Stimulated activated CD8-positive, alpha-beta memory T cell treated with anti-CD3 and anti-CD28 coated beads, Interleukin-4, amount 100 ng/mL, for 48 hours (primary cell): ENCODE measurements around the gene DCAF6.
"Not testable (repeated sequence)": the region's sequence is repeated elsewhere in the genome, so short reads cannot be mapped to it uniquely, and the experiment has no call there.

Experiments
- DNase-seq: peaks from one replicate; pipeline ENCODE4 v3.0.0-alpha.2; 2020

DCAF6 gene

DNA sequence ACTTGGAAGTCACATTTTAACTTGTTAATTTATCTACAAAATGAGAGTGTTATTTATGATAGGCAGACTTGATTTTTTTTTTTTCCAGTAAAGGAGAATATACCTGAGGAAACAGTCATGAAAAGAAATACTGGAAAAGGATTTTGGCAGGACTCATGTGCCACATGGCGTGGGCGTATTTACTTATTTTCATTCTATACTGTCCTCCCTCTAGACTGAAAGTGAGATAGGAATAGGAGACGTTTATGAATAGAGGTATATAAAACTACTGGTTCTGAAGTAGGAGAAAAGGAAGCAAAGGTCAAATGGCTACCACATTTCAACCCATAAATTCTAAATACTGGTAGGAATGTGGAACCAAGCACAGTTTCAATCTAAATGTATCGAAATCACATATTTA, 95.1 kb downstream of the DCAF6 start:
- no peak for DNase-seq

DNA sequence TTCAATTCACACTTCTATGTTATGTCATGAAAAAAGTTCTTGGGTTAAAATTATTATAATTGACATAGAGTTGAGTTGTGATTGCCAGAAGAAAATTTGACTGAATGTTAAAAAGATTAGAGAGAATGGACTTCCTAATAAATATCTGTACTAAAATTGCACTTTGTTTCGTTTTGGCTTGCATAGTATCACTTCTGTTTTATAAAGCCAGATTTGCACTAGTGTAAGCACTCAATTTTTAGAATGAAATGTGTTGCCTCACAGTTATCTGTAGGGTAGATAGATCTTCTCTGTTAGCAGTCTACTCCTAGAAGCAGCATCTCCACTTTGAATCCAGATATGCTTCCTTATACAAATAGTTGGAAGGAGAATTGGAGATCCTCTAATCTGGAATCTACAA, 95.5 kb downstream of the DCAF6 start:
- no peak for DNase-seq

DNA sequence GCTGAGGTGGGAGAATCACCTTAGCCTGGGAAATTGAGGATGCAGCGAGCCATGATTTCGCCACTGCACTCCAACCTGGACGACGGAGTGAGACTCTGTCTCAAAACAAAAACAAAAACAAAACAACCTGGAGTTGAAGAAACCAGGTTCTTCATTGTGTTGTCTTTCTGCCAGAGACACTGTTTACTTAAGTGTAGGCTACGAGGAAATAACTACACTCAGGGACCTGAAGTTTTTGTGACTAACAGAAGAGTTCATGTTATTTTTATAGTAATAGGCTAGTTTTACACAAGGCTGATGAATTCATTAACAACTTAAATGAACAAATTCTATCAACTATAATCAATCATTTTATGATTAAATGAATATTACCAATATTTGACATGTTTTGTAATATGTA, 98.9 kb downstream of the DCAF6 start:
- no peak for DNase-seq

DNA sequence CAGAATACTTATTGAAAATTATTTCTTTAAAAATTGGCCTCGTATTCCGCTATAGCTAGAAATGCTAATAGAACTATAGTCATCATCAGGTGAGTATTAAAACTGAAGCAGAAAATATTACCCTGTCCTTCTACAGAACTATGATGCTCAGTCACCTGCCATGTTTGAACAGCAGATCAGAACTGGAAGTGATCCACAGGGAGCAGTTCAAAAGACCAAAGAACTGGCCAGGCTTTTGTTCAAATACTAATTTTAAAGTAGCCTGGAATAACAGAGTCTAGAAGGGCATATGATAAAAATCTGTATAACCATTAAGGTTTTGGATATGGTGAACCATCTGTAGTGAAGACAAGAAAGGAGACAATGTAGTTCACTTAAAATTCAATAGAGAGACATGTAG, 105.9 kb downstream of the DCAF6 start:
- no peak for DNase-seq

DNA sequence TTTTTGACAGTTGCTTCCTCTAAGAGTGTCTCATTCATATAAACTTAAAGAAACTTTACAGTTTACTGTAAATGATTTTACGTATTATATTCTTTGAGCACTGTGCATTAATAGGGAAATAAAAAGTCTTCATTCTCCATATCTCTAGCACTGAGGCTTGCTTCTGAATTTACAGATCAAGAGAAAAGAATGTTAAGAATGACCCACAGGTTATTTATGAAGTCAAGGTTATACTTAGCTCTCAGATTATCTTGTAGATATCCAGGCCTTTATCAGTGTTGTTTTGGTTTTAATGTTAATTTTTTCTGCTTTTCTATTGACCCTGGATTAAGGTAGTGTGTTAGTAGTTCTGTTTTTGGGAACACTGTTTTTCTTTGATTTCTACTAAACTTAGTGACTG, 108.8 kb downstream of the DCAF6 start:
- no peak for DNase-seq

DNA sequence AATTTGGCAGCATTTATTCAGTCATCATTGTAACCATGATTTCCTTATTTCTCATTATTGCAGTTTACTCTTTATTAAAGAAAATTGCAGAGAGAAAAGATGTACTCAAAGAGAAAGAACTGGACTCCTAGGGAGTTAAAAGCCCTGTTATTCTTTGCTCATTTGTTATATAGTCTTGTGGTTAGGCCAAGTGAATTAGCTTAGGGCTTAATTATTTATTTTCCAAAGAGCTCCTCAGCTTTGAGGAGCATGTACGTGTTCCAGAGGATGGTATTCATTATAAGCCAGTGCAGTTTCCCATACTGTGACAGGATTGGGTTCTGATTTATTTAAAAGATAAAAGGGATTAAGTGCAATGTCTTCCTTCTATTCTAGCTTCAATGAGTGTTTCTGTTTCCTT, 113.8 kb downstream of the DCAF6 start:
- DNase-seq = no peak

DNA sequence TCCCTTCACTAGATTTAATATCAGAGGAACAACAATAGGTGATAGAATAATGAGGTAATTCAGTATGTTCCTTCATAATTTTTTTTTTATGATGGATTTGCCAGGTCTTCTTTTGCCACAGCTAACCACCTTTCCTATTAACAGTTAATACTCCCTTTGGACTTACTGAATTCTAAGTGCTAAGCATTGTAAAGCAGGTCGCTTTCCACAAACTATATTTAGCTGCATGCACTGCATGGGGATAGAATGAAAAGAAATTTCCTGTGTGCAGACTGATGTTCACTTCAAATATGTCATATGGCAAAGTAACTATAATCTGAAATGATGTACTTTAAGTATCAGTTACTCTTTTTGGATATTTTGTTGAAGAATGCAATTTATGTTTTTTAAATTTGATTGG, 114.4 kb downstream of the DCAF6 start:
- no peak for DNase-seq

DNA sequence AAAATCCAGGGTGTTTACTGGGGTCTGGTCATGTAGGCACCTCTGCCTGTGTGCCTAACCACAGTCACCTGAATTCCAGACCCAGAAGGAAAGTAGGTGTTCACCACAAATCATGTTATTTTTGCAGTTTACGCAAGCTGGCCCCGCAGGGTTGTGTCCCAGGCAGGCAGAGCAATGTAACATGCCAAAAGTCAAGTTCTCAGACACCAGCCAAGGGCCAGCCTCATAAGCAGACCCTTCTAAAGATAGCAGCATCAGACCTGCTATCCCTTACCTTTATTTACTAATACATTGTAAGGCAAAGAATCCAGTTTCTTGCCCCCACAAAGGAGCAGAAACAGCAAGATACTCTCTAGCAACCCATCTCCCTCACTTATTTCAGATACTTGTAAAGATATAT, 117.2 kb downstream of the DCAF6 start:
- DNase-seq = no peak

DNA sequence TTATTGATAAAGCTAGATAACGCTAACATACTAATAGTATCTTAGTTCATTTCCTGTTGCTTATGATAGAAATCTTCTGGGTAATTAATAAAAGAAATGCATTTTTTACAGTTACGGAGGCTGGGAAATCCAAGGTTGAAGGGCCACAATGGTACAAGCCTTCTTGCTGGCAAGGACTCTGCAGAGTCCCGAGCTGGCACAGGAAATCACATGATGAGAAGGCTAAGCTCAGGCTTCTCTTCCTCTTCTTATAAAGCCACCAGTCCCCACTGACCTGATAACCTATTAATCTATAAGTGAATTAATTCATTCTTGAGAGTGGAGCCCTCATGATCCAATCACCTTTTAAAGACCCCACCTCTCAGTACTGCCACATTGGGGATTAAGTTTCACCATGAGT, 117.6 kb downstream of the DCAF6 start:
- DNase-seq = no peak

DNA sequence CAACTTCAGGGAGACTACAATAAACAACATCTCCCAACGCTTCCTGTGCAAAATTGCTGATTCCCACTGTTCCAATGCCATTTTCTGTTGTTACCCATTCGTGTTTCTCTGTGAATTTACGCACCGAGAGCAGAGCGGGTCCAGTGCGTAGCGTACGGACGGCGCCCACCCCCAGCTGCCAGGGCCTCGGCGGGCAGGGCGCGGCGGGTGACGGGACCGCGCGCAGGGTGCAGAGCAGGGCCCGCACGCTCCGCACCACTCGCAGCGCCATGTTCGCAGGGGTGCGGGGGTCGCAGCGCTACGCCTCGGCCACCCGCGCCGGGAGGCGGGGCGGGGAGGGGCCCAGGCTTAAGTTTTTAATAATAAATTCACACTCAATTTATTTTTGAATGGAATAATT, 119.7 kb downstream of the DCAF6 start:
- DNase-seq = not testable (repeated sequence)

DNA sequence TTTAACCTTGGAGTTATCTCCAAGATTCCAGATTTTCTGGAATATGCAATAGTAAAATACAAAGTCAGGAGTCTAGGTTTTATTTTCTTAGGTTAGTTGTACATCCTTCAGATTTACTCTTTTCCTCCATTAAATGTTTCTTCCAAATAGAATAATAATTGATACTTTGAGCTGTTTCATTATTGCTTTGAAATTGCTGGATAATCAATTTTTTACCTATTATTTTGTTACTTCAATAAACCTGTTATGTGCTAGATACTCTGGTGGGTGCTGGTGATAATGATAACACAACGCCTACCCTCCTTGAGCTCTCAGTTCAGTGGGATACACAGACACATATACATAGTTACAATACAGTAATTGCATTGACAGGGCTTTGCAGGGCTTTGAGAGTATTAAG, 120.9 kb downstream of the DCAF6 start:
- no peak for DNase-seq

DNA sequence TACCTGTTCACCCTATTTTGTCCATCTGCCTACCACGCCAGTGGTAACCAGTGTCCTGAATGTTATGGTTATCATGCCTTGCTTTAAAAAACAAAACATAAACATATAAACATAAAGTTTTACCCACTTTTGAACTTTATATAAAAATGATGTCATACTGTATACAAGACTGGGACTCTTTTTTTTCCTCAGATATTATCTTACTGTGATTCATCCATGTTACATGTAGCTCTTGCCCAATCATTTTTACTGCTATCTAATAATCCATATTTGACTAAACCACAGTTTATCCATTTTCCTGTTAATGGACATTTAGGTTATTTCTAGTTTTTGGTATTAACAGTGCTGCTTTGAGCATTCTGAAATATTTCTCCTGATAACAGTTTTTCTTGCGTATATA, 121.4 kb downstream of the DCAF6 start:
- no peak for DNase-seq

DNA sequence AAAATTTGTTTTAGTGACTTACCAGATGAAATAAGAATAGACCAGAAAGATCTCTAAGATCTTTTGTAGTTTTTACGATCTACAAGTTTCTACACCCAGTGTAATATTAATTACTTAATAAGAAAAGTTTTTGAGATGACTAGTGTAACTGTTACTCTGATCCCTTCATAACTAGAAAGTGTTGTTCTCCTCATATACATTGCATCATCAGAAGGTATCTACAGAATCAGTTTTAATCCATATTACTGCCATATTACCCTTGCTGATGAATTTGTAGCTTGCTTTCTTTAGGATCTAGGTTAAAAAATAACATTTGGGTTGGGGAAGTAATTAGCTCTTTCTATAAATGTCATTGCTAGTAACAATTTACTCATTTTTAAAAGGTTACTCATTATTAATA, 127.7 kb downstream of the DCAF6 start:
- no peak for DNase-seq

DNA sequence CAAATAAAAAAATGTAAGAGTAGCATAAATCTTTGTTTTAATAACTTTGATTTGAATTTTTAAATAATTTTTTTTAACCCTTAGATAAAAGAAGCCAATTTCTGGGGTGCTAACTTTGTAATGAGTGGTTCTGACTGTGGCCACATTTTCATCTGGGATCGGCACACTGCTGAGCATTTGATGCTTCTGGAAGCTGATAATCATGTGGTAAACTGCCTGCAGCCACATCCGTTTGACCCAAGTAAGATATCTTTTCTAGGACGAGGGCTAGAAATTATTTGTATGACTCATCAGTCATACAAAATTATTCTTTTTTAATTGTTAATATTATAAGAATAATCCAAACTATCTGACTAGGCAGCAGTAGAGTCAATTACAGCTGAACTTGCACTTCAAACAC, 129.0 kb downstream of the DCAF6 start:
- no peak for DNase-seq

DNA sequence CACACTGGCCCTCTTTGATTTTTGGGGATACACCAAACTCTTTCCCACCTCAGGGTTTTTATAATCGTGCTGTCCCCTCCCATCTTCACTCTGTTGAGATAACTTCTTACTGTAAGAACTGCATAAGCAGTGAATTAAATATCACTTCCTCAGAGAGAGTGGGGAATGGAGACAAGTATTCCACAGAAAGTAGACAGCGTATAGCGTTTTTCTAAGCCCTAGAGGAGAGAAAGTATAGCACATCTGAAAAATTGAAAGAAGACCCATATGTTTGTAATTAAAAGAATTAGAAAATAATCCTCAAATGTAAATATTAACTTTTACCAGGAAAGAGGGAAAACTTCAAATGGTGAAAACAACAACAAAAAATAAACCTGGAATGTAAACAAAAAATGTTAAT, 132.9 kb downstream of the DCAF6 start:
- DNase-seq = no peak

DNA sequence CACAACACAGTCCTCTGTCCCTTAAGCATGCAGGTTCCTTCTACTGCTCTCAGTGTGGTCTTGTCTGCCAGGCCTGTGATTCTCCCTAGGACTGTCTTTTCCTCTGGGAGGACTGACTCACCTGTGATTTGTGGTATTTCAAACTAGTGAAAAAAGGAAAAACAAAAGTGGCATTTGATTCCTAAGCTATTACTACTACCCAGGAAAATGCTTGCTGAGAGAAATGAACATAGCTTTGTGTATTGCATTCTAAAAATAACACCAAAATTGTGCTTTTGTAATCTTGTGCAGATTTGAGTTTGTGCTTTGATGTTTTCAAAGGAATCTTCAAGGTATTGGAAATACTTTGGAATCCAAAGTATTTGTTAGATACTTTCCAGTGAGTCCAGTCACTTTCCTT, 143.3 kb downstream of the DCAF6 start:
- no peak for DNase-seq

DNA sequence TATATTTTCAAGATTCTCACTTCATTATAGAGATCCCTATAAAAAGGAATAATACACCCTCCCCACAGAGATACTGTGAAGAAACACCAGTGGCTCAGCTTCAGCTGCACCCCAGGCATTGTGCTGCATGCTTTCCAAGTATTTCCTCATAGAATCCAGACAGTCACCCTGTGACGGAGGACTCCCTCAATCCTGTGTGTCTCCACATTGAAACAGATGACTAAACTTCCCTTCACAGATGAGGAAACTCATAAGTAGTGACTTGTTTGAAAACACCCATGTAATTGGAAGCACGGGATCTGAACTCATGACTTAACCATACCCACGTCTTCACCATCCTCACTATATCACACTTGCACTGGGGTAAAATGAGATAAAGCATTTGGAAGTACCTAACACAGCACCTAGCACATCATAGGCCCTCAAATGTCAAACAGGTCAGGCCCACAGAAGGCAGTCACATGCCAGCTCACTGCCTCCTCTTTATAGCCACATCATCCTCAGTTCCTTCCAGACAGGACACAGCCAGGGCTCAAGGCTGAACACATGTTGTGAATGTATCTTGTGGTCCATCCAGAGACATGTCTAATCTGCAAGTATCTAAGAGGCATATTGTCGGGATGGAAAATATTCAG, 145.0 kb downstream of the DCAF6 start:
- no peak for DNase-seq

DNA sequence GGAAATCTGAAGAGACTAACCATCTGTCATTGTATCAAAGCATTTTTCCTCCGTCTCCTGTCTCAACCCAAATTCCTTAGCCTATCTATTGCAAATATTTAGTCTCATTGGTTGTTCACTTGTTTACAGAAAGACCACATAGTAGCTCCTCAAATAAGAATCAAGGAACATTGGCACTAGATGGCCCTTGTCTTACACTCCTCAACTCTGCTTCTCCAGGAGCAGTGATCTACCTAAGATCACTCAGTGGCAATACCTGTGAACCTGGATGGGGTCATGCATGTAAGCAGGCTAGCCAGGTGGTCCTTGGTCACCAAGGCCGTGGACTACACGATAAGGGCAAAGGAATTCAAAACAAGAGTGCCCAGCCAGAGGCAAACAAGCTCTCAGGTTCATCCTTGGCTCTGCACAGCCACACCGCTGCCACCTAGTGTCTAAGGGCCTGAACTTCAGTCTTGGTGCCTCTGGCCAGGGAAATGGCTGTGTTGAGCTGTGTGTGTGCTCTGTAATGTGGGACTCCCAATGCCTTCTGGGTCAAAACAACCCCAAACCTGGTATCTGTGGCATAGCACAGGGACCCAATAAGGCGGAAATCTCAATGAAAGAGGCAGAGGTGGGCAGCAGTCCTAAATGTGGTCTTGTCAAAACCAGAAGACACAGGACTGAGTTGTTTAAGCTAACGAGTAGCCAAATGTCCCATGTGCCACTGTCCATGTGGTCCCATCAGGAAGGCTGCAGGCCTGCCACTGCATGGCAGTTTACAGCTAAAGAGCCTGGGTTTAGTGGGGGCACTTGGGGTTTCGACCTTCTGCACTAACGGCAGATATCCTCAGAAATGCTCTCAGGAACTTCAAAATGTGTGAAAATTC, 145.8 kb downstream of the DCAF6 start:
- peak; percentile 79 for DNase-seq

DNA sequence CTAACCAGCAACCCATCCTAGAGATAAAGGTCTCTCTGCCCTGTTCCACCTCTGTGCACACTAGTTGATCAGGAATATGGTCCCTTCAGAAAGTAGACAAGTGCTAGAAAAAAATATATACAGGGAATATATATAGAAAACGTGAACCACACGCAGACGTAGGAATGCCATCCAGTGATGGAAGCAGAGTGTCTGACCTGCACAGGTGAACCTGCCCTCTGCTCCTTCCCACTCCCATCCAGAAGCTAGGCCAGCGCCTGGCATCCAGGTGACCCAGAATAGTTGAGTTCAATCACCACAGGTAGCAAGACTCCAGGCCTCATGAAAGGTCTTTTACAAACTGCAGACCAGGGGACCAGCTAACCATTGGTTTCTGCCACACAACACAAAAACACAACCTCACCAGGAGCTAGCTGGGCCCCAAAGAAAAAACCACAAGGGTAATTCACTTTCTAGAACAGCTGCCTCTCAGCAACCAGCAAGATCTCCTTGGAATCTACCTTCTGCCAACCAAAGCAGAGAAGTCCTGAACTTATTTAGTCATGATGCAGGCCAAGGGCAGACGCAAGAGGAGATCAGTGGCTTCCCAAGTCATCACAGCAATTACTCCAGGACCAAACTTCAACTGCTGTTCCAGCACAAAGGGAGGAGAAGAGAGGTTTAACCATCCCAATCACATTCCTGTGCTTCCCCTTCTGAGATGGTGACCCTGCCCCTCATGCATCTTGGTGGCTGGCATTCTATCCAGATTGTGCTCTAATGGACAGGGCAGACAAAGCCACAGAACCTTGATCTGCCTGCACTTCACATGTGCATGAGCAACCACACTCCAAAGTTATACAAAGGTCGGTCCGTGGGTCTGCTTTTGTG, 147.2 kb downstream of the DCAF6 start:
- DNase-seq = no peak

DNA sequence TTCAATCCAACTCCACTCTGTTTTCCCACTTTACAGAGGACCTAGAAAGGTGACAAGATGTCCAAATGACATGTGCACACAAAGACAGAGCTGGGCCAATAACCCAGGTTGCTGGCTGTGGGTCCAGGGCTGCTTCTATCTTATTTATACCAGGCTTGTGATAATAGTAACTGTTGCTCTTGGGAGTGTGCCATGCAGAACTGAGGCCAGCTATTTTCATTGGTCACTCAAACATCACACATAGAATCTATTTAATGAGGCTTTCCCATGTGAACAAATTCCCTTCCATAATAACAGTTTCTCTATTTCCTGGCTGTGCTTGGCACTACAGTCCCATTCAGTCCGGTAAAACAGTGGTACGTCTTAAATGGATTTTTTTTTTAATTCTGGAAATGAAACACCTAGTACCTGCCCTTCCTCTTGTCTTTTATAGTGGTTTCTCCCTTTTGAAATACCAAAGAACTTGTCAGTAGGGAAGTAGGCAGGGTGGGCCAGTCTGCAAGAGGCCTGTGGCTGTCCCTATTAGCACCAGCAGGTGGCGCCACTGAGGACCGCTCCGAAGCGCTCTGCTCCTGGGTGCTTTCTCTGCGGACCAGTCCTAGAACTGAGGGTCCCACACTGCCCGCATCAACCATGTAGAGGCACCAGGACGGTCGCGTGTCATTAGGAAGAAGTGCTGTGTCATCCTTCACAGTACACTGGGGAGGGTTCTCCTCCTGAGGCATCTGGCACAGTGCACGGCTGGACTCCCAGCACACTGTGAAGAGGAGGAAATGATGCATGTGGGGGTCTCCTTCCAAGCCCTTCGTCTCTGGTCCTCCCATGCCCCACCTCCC, 148.1 kb downstream of the DCAF6 start:
- DNase-seq = peak; percentile 86

DNA sequence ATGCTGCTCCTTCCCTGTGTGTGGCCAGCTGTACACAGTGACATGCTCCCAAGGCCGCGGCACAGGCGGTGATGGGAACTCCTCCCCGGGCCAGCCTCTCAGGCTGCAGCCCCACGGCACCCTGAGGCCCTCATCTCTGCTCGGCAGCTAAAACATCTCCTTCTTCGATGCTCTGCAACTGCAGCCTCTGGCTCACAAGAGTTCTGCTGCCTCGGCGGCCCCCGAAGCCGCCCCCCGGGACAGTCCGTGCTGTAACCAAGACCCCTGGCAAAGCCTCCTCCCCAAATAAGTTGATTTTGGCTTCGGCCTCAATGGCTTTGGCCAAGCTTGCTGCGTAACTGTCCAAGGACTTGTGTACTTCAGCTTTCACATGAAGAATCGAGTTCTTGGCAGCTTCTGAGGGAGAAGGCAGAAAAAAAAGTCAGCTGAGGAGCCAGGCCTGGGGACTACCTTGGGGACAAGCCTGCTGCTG, 149.0 kb downstream of the DCAF6 start:
- no peak for DNase-seq

DNA sequence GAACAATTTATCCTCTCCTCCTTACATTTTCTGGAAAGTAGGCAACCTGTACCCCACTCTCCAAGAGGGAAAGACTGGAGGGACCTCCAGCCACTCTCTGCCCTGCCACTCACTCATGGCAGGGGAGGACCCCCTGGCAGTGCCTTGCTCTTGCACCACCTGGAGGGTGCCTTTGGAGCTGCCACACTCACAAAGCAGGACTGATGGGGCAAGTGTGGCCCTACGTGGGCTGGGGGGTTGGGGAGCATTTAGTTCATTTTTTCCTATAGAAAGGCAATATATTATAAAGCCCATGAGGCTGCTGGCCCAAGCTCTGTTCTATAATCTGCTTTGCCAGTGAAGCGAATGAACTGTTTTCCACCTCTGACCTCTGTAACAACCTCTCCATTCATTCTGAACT, 150.0 kb downstream of the DCAF6 start:
- no peak for DNase-seq

DNA sequence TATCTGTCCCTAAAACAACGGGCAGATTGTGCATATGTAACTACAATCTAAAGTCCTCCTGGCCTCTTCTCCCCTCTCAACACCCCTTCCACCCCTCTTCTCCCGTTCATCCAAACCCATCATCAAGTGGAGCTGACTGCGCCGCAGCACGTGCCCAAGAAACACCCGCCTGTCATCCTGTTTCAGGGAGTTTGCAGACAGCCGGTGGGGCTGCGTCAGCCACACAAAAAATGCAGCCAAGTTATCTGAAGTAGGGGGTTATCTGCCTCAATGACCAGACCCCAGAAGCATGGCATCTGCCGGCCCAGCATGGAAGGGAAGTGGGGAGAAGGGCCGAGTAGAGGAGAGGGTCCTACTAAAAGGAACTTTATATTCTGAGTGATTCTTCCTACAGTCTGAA, 151.2 kb downstream of the DCAF6 start:
- DNase-seq = no peak
